DND-41 (cell line): ENCODE results near the gene PXT1.

Experiments used
- CTCF ChIP-seq: IDR thresholded peaks from 2 replicates; pipeline ENCODE4 v1.5.1; 2012; ENCODE audit warnings: borderline replicate concordance, low read length, moderate library complexity, mild to moderate bottlenecking; ENCODE audit not compliant: poor library complexity, severe bottlenecking; ENCODE audit errors: extremely low read depth
- EZH2 ChIP-seq: IDR thresholded peaks from 3 replicates; pipeline ENCODE4 v1.6.1; 2012; ENCODE audit warnings: borderline replicate concordance, low read depth, mild to moderate bottlenecking, moderate library complexity, low read length, inconsistent platforms; ENCODE audit not compliant: severe bottlenecking

- TF ChIP-seq CTCF, result no peak
- no peak for TF ChIP-seq EZH2
Measured at GRCh38 chr6:36431197-36431596, 11.5 kb downstream of the PXT1 start.
